Natural killer cell treated with Interleukin-12 subunit alpha and Interleukin-12 subunit beta and Interleukin-15 and Interleukin-18, amount 100 ng/mL, for 72 hours (primary cell): ENCODE results near the gene ALPL. TPM values are rescaled to one million over a fixed set of nuclear protein-coding genes. Genes with fewer than 3 reads are reported as not detected.
"Not testable (repeated sequence)": the region's sequence is repeated elsewhere in the genome, so short reads cannot be mapped to it uniquely, and the experiment has no call there.

Experiments used
- ATAC-seq, 2 donors: fragments of 150-1000 bp; cut with Tn5 transposase in 1 of 2; sonication (Bioruptor Pico), chemical (Tn5 transposase) in 1 of 2; 2 replicates each; pipeline ENCODE4 v1.10.0; 2021
- DNase-seq: peaks from one replicate; pipeline ENCODE4 v3.0.0; 2022; ENCODE audit warnings: low spot score
- H3K27ac Mint-ChIP-seq, 2 donors: 1 replicate in 1 of 2; 2 replicates in 1 of 2; pipeline ENCODE4 v1.8.0; 2022; ENCODE audit warnings: mixed read lengths in 2 of 2, mild to moderate bottlenecking in 1 of 2, moderate library complexity in 1 of 2
- H3K27me3 Mint-ChIP-seq, 2 donors: 1 replicate in 1 of 2; 2 replicates in 1 of 2; pipeline ENCODE4 v1.8.0; 2022; ENCODE audit warnings: mixed read lengths in 2 of 2
- H3K36me3 Mint-ChIP-seq: one replicate; pipeline ENCODE4 v1.8.0; 2022; ENCODE audit warnings: mixed read lengths
- H3K4me1 Mint-ChIP-seq, 2 donors: 1 replicate in 1 of 2; 2 replicates in 1 of 2; pipeline ENCODE4 v1.8.0; 2022; ENCODE audit warnings: low read depth in 2 of 2, mixed read lengths in 2 of 2, mild to moderate bottlenecking in 1 of 2
- H3K4me3 Mint-ChIP-seq: one replicate; pipeline ENCODE4 v1.8.0; 2022; ENCODE audit warnings: mixed read lengths
- H3K9me3 Mint-ChIP-seq: 2 replicates; pipeline ENCODE4 v1.8.0; 2022; ENCODE audit warnings: mixed read lengths
- total RNA-seq, 2 donors: library from RNA; stranded (reverse); gene quantifications; one replicate each; pipeline ENCODE4 v1.2.3, GENCODE V29; 2022

The ALPL gene
- total RNA-seq, 2 donors from 2014 or later, result not detected

GRCh38 chr1:21565285-21565684, 56.1 kb downstream of the ALPL start:
- H3K27me3 Mint-ChIP-seq, result no peaks in the 10 kb centered on the region
- H3K4me3 Mint-ChIP-seq, result no peak overlapping the region
- H3K36me3 Mint-ChIP-seq, result no peaks in the 10 kb centered on the region

GRCh38 chr1:21566361-21566760, 57.1 kb downstream of the ALPL start:
- not testable (repeated sequence) for H3K9me3 Mint-ChIP-seq, DNase-seq, H3K4me1 Mint-ChIP-seq, ATAC-seq, H3K27me3 Mint-ChIP-seq, H3K4me3 Mint-ChIP-seq, H3K36me3 Mint-ChIP-seq, H3K27ac Mint-ChIP-seq

More at GRCh38 chr1:21565285-21565684, 56.1 kb downstream of the ALPL start:
- ATAC-seq (no peak), DNase-seq (no peak)
- Mint-ChIP-seq H3K4me1 (no peaks in the 10 kb centered on the region), H3K9me3 (no peaks in the 10 kb centered on the region), H3K27ac (no peak overlapping the region)

GRCh38 chr1:21567241-21568005, 58.2 kb downstream of the ALPL start:
- ATAC-seq (no peak), DNase-seq (peak; percentile 56)
- H3K4me3 Mint-ChIP-seq, result no peak overlapping the region
- no peaks in the 10 kb centered on the region for H3K27me3 Mint-ChIP-seq
- no peaks in the 10 kb centered on the region for H3K36me3 Mint-ChIP-seq
- no peaks in the 10 kb centered on the region for H3K9me3 Mint-ChIP-seq
- no peaks in the 10 kb centered on the region for H3K4me1 Mint-ChIP-seq
- no peak overlapping the region for H3K27ac Mint-ChIP-seq

GRCh38 chr1:21568006-21568746, 59.0 kb downstream of the ALPL start:
- no peaks in the 10 kb centered on the region for H3K36me3 Mint-ChIP-seq
- peak; percentile 48 for DNase-seq
- ATAC-seq, result no peak
- no peak overlapping the region for H3K4me3 Mint-ChIP-seq
- no peaks in the 10 kb centered on the region for H3K9me3 Mint-ChIP-seq
- H3K27me3 Mint-ChIP-seq, result no peaks in the 10 kb centered on the region
- H3K27ac Mint-ChIP-seq, result no peak overlapping the region
- no peaks in the 10 kb centered on the region for H3K4me1 Mint-ChIP-seq

- H3K27me3 Mint-ChIP-seq, result peaks cover 0 to 3% of the 10 kb centered on the region in 2 donors
- no peaks in the 10 kb centered on the region for H3K36me3 Mint-ChIP-seq
- H3K4me1 Mint-ChIP-seq, result no peaks in the 10 kb centered on the region
- H3K27ac Mint-ChIP-seq, result no peak overlapping the region
- no peaks in the 10 kb centered on the region for H3K9me3 Mint-ChIP-seq
- no peak overlapping the region for H3K4me3 Mint-ChIP-seq
- ATAC-seq (no peak), DNase-seq (no peak)
These were observed 59.7 kb downstream of the ALPL start for GRCh38 chr1:21568809-21569385.

- no peak for DNase-seq
- Mint-ChIP-seq H3K4me1 (no peaks in the 10 kb centered on the region), H3K27ac (no peak overlapping the region), H3K36me3 (no peaks in the 10 kb centered on the region), H3K27me3 (peaks cover 0 to 8% of the 10 kb centered on the region in 2 donors), H3K9me3 (no peaks in the 10 kb centered on the region), H3K4me3 (no peak overlapping the region)
- no peak for ATAC-seq
These were observed 60.8 kb downstream of the ALPL start for GRCh38 chr1:21569820-21570527.

GRCh38 chr1:21570528-21570875, 61.3 kb downstream of the ALPL start:
- no peaks in the 10 kb centered on the region for H3K9me3 Mint-ChIP-seq
- H3K36me3 Mint-ChIP-seq, result no peaks in the 10 kb centered on the region
- no peaks in the 10 kb centered on the region for H3K4me1 Mint-ChIP-seq
- H3K27me3 Mint-ChIP-seq, result peaks cover 0 to 8% of the 10 kb centered on the region in 2 donors
- H3K27ac Mint-ChIP-seq, result no peak overlapping the region
- H3K4me3 Mint-ChIP-seq, result no peak overlapping the region
- no peak for DNase-seq
- ATAC-seq, result no peak

GRCh38 chr1:21570885-21571284, 61.7 kb downstream of the ALPL start:
- Mint-ChIP-seq H3K4me3 (no peak overlapping the region), H3K27ac (no peak overlapping the region), H3K9me3 (no peaks in the 10 kb centered on the region), H3K36me3 (no peaks in the 10 kb centered on the region), H3K4me1 (no peaks in the 10 kb centered on the region), H3K27me3 (peaks cover 0 to 9% of the 10 kb centered on the region in 2 donors)
- DNase-seq, result no peak
- ATAC-seq, result no peak

GRCh38 chr1:21572221-21572620, 63.0 kb downstream of the ALPL start:
- Mint-ChIP-seq H3K27me3 (peaks cover 0 to 12% of the 10 kb centered on the region in 2 donors), H3K36me3 (no peaks in the 10 kb centered on the region), H3K27ac (no peak overlapping the region), H3K4me1 (no peaks in the 10 kb centered on the region), H3K4me3 (no peak overlapping the region), H3K9me3 (no peaks in the 10 kb centered on the region)
- no peak for ATAC-seq
- no peak for DNase-seq

- Mint-ChIP-seq H3K27ac (no peak overlapping the region), H3K4me3 (no peak overlapping the region), H3K4me1 (no peaks in the 10 kb centered on the region), H3K9me3 (no peaks in the 10 kb centered on the region), H3K36me3 (no peaks in the 10 kb centered on the region), H3K27me3 (peaks cover 0 to 12% of the 10 kb centered on the region in 2 donors)
- DNase-seq (no peak), ATAC-seq (no peak)
These were observed 63.6 kb downstream of the ALPL start for GRCh38 chr1:21572735-21573277.

- no peak overlapping the region for H3K27ac Mint-ChIP-seq
- H3K36me3 Mint-ChIP-seq, result no peaks in the 10 kb centered on the region
- H3K4me3 Mint-ChIP-seq, result no peak overlapping the region
- no peak for ATAC-seq
- DNase-seq, result no peak
- no peaks in the 10 kb centered on the region for H3K9me3 Mint-ChIP-seq
- H3K4me1 Mint-ChIP-seq, result no peaks in the 10 kb centered on the region
- H3K27me3 Mint-ChIP-seq, result peaks cover 0 to 12% of the 10 kb centered on the region in 2 donors
These were observed 64.3 kb downstream of the ALPL start for GRCh38 chr1:21573475-21573874.

GRCh38 chr1:21573971-21574465, 64.8 kb downstream of the ALPL start:
- no peaks in the 10 kb centered on the region for H3K4me1 Mint-ChIP-seq
- no peaks in the 10 kb centered on the region for H3K36me3 Mint-ChIP-seq
- ATAC-seq (no peak), DNase-seq (no peak)
- H3K27ac Mint-ChIP-seq, result no peak overlapping the region
- H3K27me3 Mint-ChIP-seq, result peaks cover 0 to 12% of the 10 kb centered on the region in 2 donors
- no peak overlapping the region for H3K4me3 Mint-ChIP-seq
- no peaks in the 10 kb centered on the region for H3K9me3 Mint-ChIP-seq

GRCh38 chr1:21574466-21575151, 65.4 kb downstream of the ALPL start:
- Mint-ChIP-seq H3K27ac (no peak overlapping the region), H3K9me3 (no peaks in the 10 kb centered on the region), H3K27me3 (peaks cover 0 to 13% of the 10 kb centered on the region in 2 donors), H3K36me3 (no peaks in the 10 kb centered on the region), H3K4me1 (no peaks in the 10 kb centered on the region), H3K4me3 (no peak overlapping the region)
- ATAC-seq (no peak), DNase-seq (peak; percentile 62)
